WTC11 (cell line): ENCODE data around the gene DUSP21. TPM values are rescaled to one million over a fixed set of nuclear protein-coding genes. Genes with fewer than 3 reads are reported as not detected.
"Not testable (repeated sequence)": the region's sequence is repeated elsewhere in the genome, so short reads cannot be mapped to it uniquely, and the experiment has no call there.

ENCODE experiments used
- ATAC-seq: fragments of 200-7000 bp; cut with Tn5 transposase; 2 replicates; pipeline ENCODE4 v1.10.0; 2021; ENCODE audit warnings: mild to moderate bottlenecking, moderate library complexity
- CTCF ChIA-PET: fragments of 300-600 bp; sonication (Branson Sonifier 250); formaldehyde crosslinking; loops from one replicate; lab custom pipeline; 2021; ENCODE audit warnings: antibody characterized with exemption; lab: Charles Lee
- POLR2A ChIA-PET: fragments of 350-600 bp; sonication (Branson Sonifier 250); formaldehyde crosslinking; loops from one replicate; lab custom pipeline; 2021; ENCODE audit warnings: antibody characterized with exemption; lab: Charles Lee
- DNase-seq: peaks from one replicate; pipeline ENCODE4 v3.0.0; 2021; ENCODE audit warnings: low spot score
- H3K27ac Mint-ChIP-seq: 2 replicates; pipeline ENCODE4 v1.8.0; 2021; ENCODE audit warnings: mixed read lengths
- H3K27me3 Mint-ChIP-seq: 2 replicates; pipeline ENCODE4 v1.8.0; 2021; ENCODE audit warnings: low read depth, mild to moderate bottlenecking, moderate library complexity, mixed read lengths
- H3K36me3 Mint-ChIP-seq: 2 replicates; pipeline ENCODE4 v1.8.0; 2021; ENCODE audit warnings: mixed read lengths
- H3K4me1 Mint-ChIP-seq: 2 replicates; pipeline ENCODE4 v1.8.0; 2022; ENCODE audit warnings: mixed read lengths
- H3K4me3 Mint-ChIP-seq: 2 replicates; pipeline ENCODE4 v1.8.0; 2021; ENCODE audit warnings: mild to moderate bottlenecking, moderate library complexity, mixed read lengths
- H3K9me3 Mint-ChIP-seq: 2 replicates; pipeline ENCODE4 v1.8.0; 2021; ENCODE audit warnings: mixed read lengths
- E2F5 ChIP-seq: sonication (generic); formaldehyde crosslinking; IDR thresholded peaks from 2 replicates; pipeline ENCODE4 v1.8.1; 2022; ENCODE audit warnings: mild to moderate bottlenecking, moderate library complexity, missing genetic modification reagents
- ERG ChIP-seq: fragments of 250-450 bp; sonication (Bioruptor Pico); IDR thresholded peaks from 2 replicates; pipeline ENCODE4 v1.8.0; 2021; ENCODE audit warnings: mild to moderate bottlenecking
- ESRRA ChIP-seq: sonication (generic); formaldehyde crosslinking; IDR thresholded peaks from 2 replicates; pipeline ENCODE4 v1.8.1; 2022; ENCODE audit warnings: mild to moderate bottlenecking, missing genetic modification reagents, borderline replicate concordance
- ETV6 ChIP-seq: sonication (generic); formaldehyde crosslinking; IDR thresholded peaks from 2 replicates; pipeline ENCODE4 v1.8.1; 2022; ENCODE audit warnings: mild to moderate bottlenecking, missing genetic modification reagents
- FOXK1 ChIP-seq: sonication (generic); formaldehyde crosslinking; IDR thresholded peaks from 2 replicates; pipeline ENCODE4 v1.8.0; 2022; ENCODE audit warnings: mild to moderate bottlenecking, moderate library complexity, missing genetic modification reagents
- GABPB1 ChIP-seq: sonication (generic); formaldehyde crosslinking; IDR thresholded peaks from 2 replicates; pipeline ENCODE4 v1.8.1; 2023; ENCODE audit warnings: mild to moderate bottlenecking, missing genetic modification reagents
- GRHL2 ChIP-seq: fragments of 250-450 bp; sonication (Bioruptor Pico); IDR thresholded peaks from 2 replicates; pipeline ENCODE4 v1.8.0; 2022; ENCODE audit warnings: mild to moderate bottlenecking, moderate library complexity; ENCODE audit not compliant: insufficient replicate concordance, severe bottlenecking
- GTF2I ChIP-seq: fragments of 250-450 bp; sonication (Bioruptor Pico); conservative IDR thresholded peaks from 2 replicates; pipeline ENCODE4 v1.4.0; 2021; ENCODE audit warnings: mild to moderate bottlenecking
- HMGA2 ChIP-seq: fragments of 250-450 bp; sonication (Bioruptor Pico); IDR thresholded peaks from 2 replicates; pipeline ENCODE4 v1.4.0; 2021; ENCODE audit warnings: mild to moderate bottlenecking, moderate library complexity
- IRF2 ChIP-seq: sonication (generic); formaldehyde crosslinking; IDR thresholded peaks from 2 replicates; pipeline ENCODE4 v1.8.0; 2022; ENCODE audit warnings: low read depth, missing genetic modification reagents, borderline replicate concordance
- NFATC4 ChIP-seq: fragments of 250-450 bp; sonication (Bioruptor Pico); IDR thresholded peaks from 2 replicates; pipeline ENCODE4 v1.9.0; 2021; ENCODE audit warnings: mild to moderate bottlenecking
- NR1H2 ChIP-seq: sonication (generic); formaldehyde crosslinking; IDR thresholded peaks from 2 replicates; pipeline ENCODE4 v1.9.0; 2021; ENCODE audit warnings: mild to moderate bottlenecking, moderate library complexity, missing genetic modification reagents
- ZBTB43 ChIP-seq: sonication (generic); formaldehyde crosslinking; IDR thresholded peaks from 2 replicates; pipeline ENCODE4 v1.8.1; 2023; ENCODE audit warnings: mild to moderate bottlenecking, missing genetic modification reagents
- ZNF138 ChIP-seq: sonication (generic); formaldehyde crosslinking; conservative IDR thresholded peaks from 2 replicates; pipeline ENCODE4 v1.8.1; 2022; ENCODE audit warnings: mild to moderate bottlenecking, moderate library complexity, missing genetic modification reagents
- ZNF396 ChIP-seq: fragments of 250-450 bp; sonication (Bioruptor Pico); IDR thresholded peaks from 2 replicates; pipeline ENCODE4 v1.8.0; 2021; ENCODE audit warnings: mild to moderate bottlenecking, moderate library complexity, borderline replicate concordance
- ZNF512 ChIP-seq: sonication (generic); formaldehyde crosslinking; IDR thresholded peaks from 2 replicates; pipeline ENCODE4 v1.8.1; 2022; ENCODE audit warnings: missing genetic modification reagents, borderline replicate concordance
- ZSCAN18 ChIP-seq: fragments of 250-450 bp; sonication (Bioruptor Pico); IDR thresholded peaks from 2 replicates; pipeline ENCODE4 v2.1.2; 2022; ENCODE audit warnings: mild to moderate bottlenecking, moderate library complexity
- total RNA-seq: library from RNA; stranded (reverse); gene quantifications from 3 replicates; pipeline ENCODE4 v1.2.3, GENCODE V29; 2021

The DUSP21 gene
- total RNA-seq, 1 experiment from 2014 or later, result not detected

- POLR2A ChIA-PET, result no interaction called here
- Mint-ChIP-seq H3K27me3 (no peaks in the 10 kb centered on the region), H3K9me3 (peaks cover 7% of the 10 kb centered on the region; the same call in 1 of the 2 replicates), H3K4me1 (no peaks in the 10 kb centered on the region)
- ATAC-seq, result no peak
- TF ChIP-seq ESRRA (CRISPR knock-in tag) (no peak), NR1H2 (no peak), ERG (CRISPR knock-in tag) (no peak), GRHL2 (no peak), IRF2 (CRISPR knock-in tag) (no peak), ZBTB43 (CRISPR knock-in tag) (no peak)
- TF ChIP-seq, all 79 proteins: peak for 0
- CTCF ChIA-PET, result no interaction called here
- H3K36me3 Mint-ChIP-seq, result 0 out of 2 replicates have a peak, but pooled peaks cover 6% of the 10 kb centered on the region
- DNase-seq, result no peak
- H3K27ac Mint-ChIP-seq, result no peak overlapping the region
- H3K4me3 Mint-ChIP-seq, result no peak overlapping the region
Measured at GRCh38 chrX:44822601-44823000, 21.2 kb upstream of the DUSP21 start.

- H3K27ac Mint-ChIP-seq, ATAC-seq, H3K27me3 Mint-ChIP-seq, H3K4me1 Mint-ChIP-seq, H3K9me3 Mint-ChIP-seq, H3K36me3 Mint-ChIP-seq, POLR2A ChIA-PET, H3K4me3 Mint-ChIP-seq, DNase-seq: not testable (repeated sequence)
- TF ChIP-seq GABPB1 (CRISPR knock-in tag), result peak; percentile 67
- CTCF ChIA-PET, result interaction anchor here (0.5 kb wide), 1 partner anchor 247 kb away, joined by 3 read pairs; no protein-coding TSS in a partner anchor
Measured at GRCh38 chrX:44823193-44823592, 20.6 kb upstream of the DUSP21 start.

- Mint-ChIP-seq H3K4me1 (no peaks in the 10 kb centered on the region), H3K27me3 (no peaks in the 10 kb centered on the region), H3K27ac (no peak overlapping the region), H3K9me3 (no peaks in the 10 kb centered on the region), H3K4me3 (no peak overlapping the region), H3K36me3 (no peaks in the 10 kb centered on the region)
- POLR2A ChIA-PET, result no interaction called here
- CTCF ChIA-PET, result no interaction called here
- ATAC-seq, result no peak
- no peak for TF ChIP-seq ETV6
- no peak for TF ChIP-seq ZNF512 (CRISPR knock-in tag)
- no peak for TF ChIP-seq E2F5 (CRISPR knock-in tag)
- no peak for TF ChIP-seq ZNF396 (CRISPR knock-in tag)
- TF ChIP-seq GTF2I (CRISPR knock-in tag), result no peak
- TF ChIP-seq ERG (CRISPR knock-in tag), result no peak
- no peak for TF ChIP-seq FOXK1 (CRISPR knock-in tag)
- TF ChIP-seq NFATC4 (CRISPR knock-in tag), result no peak
- no peak for TF ChIP-seq HMGA2
- TF ChIP-seq ZBTB43 (CRISPR knock-in tag), result no peak
- no peak for TF ChIP-seq ZSCAN18 (CRISPR knock-in tag)
- TF ChIP-seq ZNF138, result no peak
- no peak for DNase-seq
Measured at GRCh38 chrX:44828008-44828605, 15.7 kb upstream of the DUSP21 start.
